Gastroesophageal sphincter (tissue), 3 donors: ENCODE data around the gene RNF215.

Source experiments
- CTCF ChIP-seq, 4 experiments: fragments of 200-600 bp in 2 of 4; fragments of 450-650 bp in 2 of 4; sonication (generic) in 1 of 4; IDR thresholded peaks; one replicate each; pipeline ENCODE4 v1.5.1; 2017 to 2019; ENCODE audit warnings: antibody characterized with exemption in 4 of 4, mild to moderate bottlenecking in 2 of 4, moderate library complexity in 2 of 4
- EP300 ChIP-seq: sonication (generic); formaldehyde crosslinking; IDR thresholded peaks from one replicate; pipeline ENCODE4 v1.6.1; 2017; ENCODE audit warnings: antibody characterized with exemption, mild to moderate bottlenecking
- POLR2A ChIP-seq, 2 donors: fragments of 450-650 bp; IDR thresholded peaks; one replicate each; pipeline ENCODE4 v1.6.1; 2017; ENCODE audit warnings: antibody characterized with exemption in 2 of 2, mild to moderate bottlenecking in 2 of 2, moderate library complexity in 1 of 2
- POLR2AphosphoS5 ChIP-seq: sonication (generic); formaldehyde crosslinking; IDR thresholded peaks from one replicate; pipeline ENCODE4 v1.6.1; 2017; ENCODE audit warnings: antibody characterized with exemption

- no peak for TF ChIP-seq CTCF (IDR thresholded peaks at IDR 0.05)
- no peak for TF ChIP-seq POLR2A (IDR thresholded peaks at IDR 0.05)
- TF ChIP-seq POLR2AphosphoS5: no peak
- TF ChIP-seq EP300: no peak
Observed at GRCh38 chr22:30370641-30371230, 16.5 kb downstream of the RNF215 start.
